ENCODE data around the gene MTIF2. TPM values are rescaled to one million over a fixed set of nuclear protein-coding genes. Genes with fewer than 3 reads are reported as not detected.

MTIF2 gene, protein sequence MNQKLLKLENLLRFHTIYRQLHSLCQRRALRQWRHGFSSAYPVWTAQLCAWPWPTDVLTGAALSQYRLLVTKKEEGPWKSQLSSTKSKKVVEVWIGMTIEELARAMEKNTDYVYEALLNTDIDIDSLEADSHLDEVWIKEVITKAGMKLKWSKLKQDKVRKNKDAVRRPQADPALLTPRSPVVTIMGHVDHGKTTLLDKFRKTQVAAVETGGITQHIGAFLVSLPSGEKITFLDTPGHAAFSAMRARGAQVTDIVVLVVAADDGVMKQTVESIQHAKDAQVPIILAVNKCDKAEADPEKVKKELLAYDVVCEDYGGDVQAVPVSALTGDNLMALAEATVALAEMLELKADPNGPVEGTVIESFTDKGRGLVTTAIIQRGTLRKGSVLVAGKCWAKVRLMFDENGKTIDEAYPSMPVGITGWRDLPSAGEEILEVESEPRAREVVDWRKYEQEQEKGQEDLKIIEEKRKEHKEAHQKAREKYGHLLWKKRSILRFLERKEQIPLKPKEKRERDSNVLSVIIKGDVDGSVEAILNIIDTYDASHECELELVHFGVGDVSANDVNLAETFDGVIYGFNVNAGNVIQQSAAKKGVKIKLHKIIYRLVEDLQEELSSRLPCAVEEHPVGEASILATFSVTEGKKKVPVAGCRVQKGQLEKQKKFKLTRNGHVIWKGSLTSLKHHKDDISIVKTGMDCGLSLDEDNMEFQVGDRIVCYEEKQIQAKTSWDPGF
- polyA plus RNA-seq (2011; rRNA removed) (11.1 and 20.3 TPM in 2 replicates), polyA minus RNA-seq (2011; rRNA and poly(A)+ RNA removed) (15.3 and 15.5 TPM in 2 replicates)

- ChIA-PET POLR2A (no interaction called here), CTCF (interaction anchor here (0.5 to 0.8 kb wide), 2 partner anchors 162 to 934 kb away, joined by 3 read pairs; no protein-coding TSS in a partner anchor)
- no peaks in the 10 kb centered on the region for H3K27me3 ChIP-seq (ENCODE audit: control insufficient read depth, insufficient read depth, low read length)
- peak; percentile 61 for DNase-seq (ENCODE audit: low read depth)
- peak within 1 kb of the TSS; percentile 52 for H3K4me3 ChIP-seq (ENCODE audit: low read depth, low read length)
- TF ChIP-seq, protein P1, sequence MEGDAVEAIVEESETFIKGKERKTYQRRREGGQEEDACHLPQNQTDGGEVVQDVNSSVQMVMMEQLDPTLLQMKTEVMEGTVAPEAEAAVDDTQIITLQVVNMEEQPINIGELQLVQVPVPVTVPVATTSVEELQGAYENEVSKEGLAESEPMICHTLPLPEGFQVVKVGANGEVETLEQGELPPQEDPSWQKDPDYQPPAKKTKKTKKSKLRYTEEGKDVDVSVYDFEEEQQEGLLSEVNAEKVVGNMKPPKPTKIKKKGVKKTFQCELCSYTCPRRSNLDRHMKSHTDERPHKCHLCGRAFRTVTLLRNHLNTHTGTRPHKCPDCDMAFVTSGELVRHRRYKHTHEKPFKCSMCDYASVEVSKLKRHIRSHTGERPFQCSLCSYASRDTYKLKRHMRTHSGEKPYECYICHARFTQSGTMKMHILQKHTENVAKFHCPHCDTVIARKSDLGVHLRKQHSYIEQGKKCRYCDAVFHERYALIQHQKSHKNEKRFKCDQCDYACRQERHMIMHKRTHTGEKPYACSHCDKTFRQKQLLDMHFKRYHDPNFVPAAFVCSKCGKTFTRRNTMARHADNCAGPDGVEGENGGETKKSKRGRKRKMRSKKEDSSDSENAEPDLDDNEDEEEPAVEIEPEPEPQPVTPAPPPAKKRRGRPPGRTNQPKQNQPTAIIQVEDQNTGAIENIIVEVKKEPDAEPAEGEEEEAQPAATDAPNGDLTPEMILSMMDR (IDR thresholded peaks at IDR 0.05; ENCODE audit: insufficient read depth, low read depth, low read length), result peak; percentile 4; the same call in 1 of the 2 replicates
- no peaks in the 10 kb centered on the region; the same call in 1 of the 2 replicates for H3K36me3 ChIP-seq (ENCODE audit: control insufficient read depth, insufficient read depth, low read length)
Measured at GRCh38 chr2:55268907-55269644, at the start of gene MTIF2. Gene MTIF2 (minus strand): TSS chr2:55269231. CDS start chr2:55263858, 5,373 bp downstream.

DNA sequence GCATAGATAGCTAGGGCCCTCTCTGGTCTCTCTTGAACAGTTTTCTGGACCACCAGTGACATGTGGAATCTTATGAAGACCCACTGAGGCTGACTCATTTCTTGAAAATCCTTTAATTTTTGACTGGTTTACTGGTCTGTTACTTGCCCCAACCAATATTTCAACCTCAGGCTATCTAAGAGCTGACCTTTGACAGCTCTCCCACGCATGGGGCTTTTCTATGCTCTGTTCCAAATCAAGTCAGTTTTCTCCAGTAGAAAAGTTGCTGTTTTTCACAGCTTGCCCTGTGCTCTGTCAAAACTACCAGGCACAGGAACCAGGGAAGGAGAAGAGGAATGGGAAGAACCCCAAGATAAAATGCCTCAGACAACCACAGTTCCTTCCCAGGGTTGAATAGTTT, 46.0 kb upstream of the MTIF2 start:
- ChIA-PET POLR2A (interaction anchor here (0.6 kb wide), 1 partner anchor 16 kb away, joined by 3 read pairs; no protein-coding TSS in a partner anchor), CTCF (interaction anchor here (0.8 kb wide), 1 partner anchor 47 kb away, joined by 3 read pairs; no protein-coding TSS in a partner anchor)
- no peak overlapping the region for H3K4me3 ChIP-seq (ENCODE audit: low read depth, low read length)
- TF ChIP-seq, protein P1 (IDR thresholded peaks at IDR 0.05; ENCODE audit: insufficient read depth, low read depth, low read length), result no peak
- H3K36me3 ChIP-seq (ENCODE audit: control insufficient read depth, insufficient read depth, low read length), result peaks cover 3% of the 10 kb centered on the region; the same call in 1 of the 2 replicates
- H3K27me3 ChIP-seq (ENCODE audit: control insufficient read depth, insufficient read depth, low read length), result no peaks in the 10 kb centered on the region
- DNase-seq (ENCODE audit: low read depth), result no peak

DNA sequence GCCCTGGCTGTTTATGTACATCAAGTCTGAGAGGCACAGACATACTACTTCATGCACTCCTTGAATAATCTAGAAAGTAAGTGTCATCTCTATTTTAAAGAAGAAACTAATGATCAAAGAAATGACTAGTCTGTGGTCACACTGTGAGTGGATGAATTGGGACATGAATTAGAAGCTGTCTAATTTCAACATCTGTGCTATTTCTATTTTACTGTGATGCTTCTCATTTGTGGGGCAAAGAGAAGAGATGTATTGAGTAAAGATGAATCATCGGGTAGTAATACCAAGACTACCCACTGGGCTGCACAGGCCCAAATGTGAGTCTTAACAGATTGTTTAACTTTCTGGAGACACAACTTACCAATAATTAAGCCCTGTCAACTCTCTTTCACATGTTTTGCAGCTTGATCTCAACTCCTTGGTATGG, 42.4 kb upstream of the MTIF2 start:
- TF ChIP-seq, protein P1 (IDR thresholded peaks at IDR 0.05; ENCODE audit: insufficient read depth, low read depth, low read length), result peak; percentile 30
- CTCF ChIA-PET, result interaction anchor here (1.0 kb wide), 1 partner anchor 25 kb away, joined by 4 read pairs; no protein-coding TSS in a partner anchor
- Histone ChIP-seq H3K4me3 (ENCODE audit: low read depth, low read length) (no peak overlapping the region), H3K27me3 (ENCODE audit: control insufficient read depth, insufficient read depth, low read length) (no peaks in the 10 kb centered on the region), H3K36me3 (ENCODE audit: control insufficient read depth, insufficient read depth, low read length) (peaks cover 3% of the 10 kb centered on the region; the same call in 1 of the 2 replicates)
- DNase-seq (ENCODE audit: low read depth), result no peak
- POLR2A ChIA-PET, result no interaction called here

- H3K27me3 ChIP-seq (ENCODE audit: control insufficient read depth, insufficient read depth, low read length), result no peaks in the 10 kb centered on the region
- peaks cover 1% of the 10 kb centered on the region; the same call in 1 of the 2 replicates for H3K36me3 ChIP-seq (ENCODE audit: control insufficient read depth, insufficient read depth, low read length)
- ChIA-PET CTCF (no interaction called here), POLR2A (no interaction called here)
- H3K4me3 ChIP-seq (ENCODE audit: low read depth, low read length), result no peak overlapping the region
- TF ChIP-seq, protein P1 (IDR thresholded peaks at IDR 0.05; ENCODE audit: insufficient read depth, low read depth, low read length), result no peak
- peak; percentile 11 for DNase-seq (ENCODE audit: low read depth)
Measured at GRCh38 chr2:55309446-55309845, 40.4 kb upstream of the MTIF2 start.
